AML-193 (cell line): ENCODE data around the gene RNF166.
"Not testable (repeated sequence)": the region's sequence is repeated elsewhere in the genome, so short reads cannot be mapped to it uniquely, and the experiment has no call there.

ENCODE experiments used
- DNase-seq, 2 experiments: peaks; one replicate each; lab custom pipeline; 2025; lab: John Stamatoyannopoulos, UW

RNF166 gene

GRCh38 chr16:88673716-88674379, 32.4 kb downstream of the RNF166 start:
- no peak for DNase-seq

- no peak for DNase-seq
These were observed 33.4 kb downstream of the RNF166 start for GRCh38 chr16:88672776-88673175.

GRCh38 chr16:88671806-88672205, 34.4 kb downstream of the RNF166 start:
- DNase-seq = no peak

- DNase-seq = no peak
These were observed 36.2 kb downstream of the RNF166 start for GRCh38 chr16:88669980-88670379.

GRCh38 chr16:88669493-88669892, 36.7 kb downstream of the RNF166 start:
- not testable (repeated sequence) for DNase-seq

- no peak for DNase-seq
These were observed 38.7 kb downstream of the RNF166 start for GRCh38 chr16:88667461-88667860.

- DNase-seq = no peak
These were observed 40.6 kb downstream of the RNF166 start for GRCh38 chr16:88665570-88665969.

GRCh38 chr16:88665148-88665547, 41.1 kb downstream of the RNF166 start:
- DNase-seq = no peak

- DNase-seq = peak; percentile 93 to 94
These were observed 43.2 kb downstream of the RNF166 start, which contains the start of gene MVD for GRCh38 chr16:88662843-88663606. Gene MVD, minus strand, starts transcription at chr16:88663091. Its CDS starts 11 bp downstream, at chr16:88663080.

- no peak for DNase-seq
These were observed 43.9 kb downstream of the RNF166 start for GRCh38 chr16:88662222-88662842.

GRCh38 chr16:88661468-88661867, 44.7 kb downstream of the RNF166 start:
- no peak for DNase-seq

- no peak for DNase-seq
These were observed 47.0 kb downstream of the RNF166 start for GRCh38 chr16:88659160-88659559.

- no peak for DNase-seq
These were observed 47.5 kb downstream of the RNF166 start for GRCh38 chr16:88658714-88659113.

- DNase-seq = no peak
These were observed 48.8 kb downstream of the RNF166 start for GRCh38 chr16:88657371-88657770.

- no peak for DNase-seq
These were observed 49.8 kb downstream of the RNF166 start for GRCh38 chr16:88656291-88656980.

- no peak for DNase-seq
These were observed 50.4 kb downstream of the RNF166 start for GRCh38 chr16:88655733-88656281.

GRCh38 chr16:88655053-88655732, 51.0 kb downstream of the RNF166 start:
- no peak for DNase-seq

GRCh38 chr16:88654363-88655052, 51.7 kb downstream of the RNF166 start:
- no peak for DNase-seq

- no peak for DNase-seq
These were observed 52.4 kb downstream of the RNF166 start for GRCh38 chr16:88653596-88654362.

GRCh38 chr16:88653101-88653500, 53.1 kb downstream of the RNF166 start:
- no peak for DNase-seq
